Right atrium auricular region (tissue), 2 donors: Measurements from ENCODE around the gene MED15. TPM values are rescaled to one million over a fixed set of nuclear protein-coding genes. Genes with fewer than 3 reads are reported as not detected.

Source experiments
- DNase-seq: peaks from one replicate; pipeline ENCODE4 v3.0.0-alpha.2; 2019; ENCODE audit warnings: low spot score
- H3K27ac ChIP-seq, 2 donors: fragments of 200-600 bp; sonication (generic); 1 replicate in 1 of 2; 2 replicates in 1 of 2; pipeline ENCODE4 v1.5.1; 2016 to 2019
- H3K27me3 ChIP-seq, 2 donors: fragments of 200-600 bp; sonication (generic); one replicate each; pipeline versions ENCODE4 v1.5.1 to v1.6.0; 2017 to 2019
- H3K36me3 ChIP-seq: fragments of 200-600 bp; sonication (generic); one replicate; pipeline ENCODE4 v1.5.1; 2016
- H3K4me1 ChIP-seq, 2 donors: fragments of 200-600 bp; sonication (generic); one replicate each; pipeline versions ENCODE4 v1.5.1 to v1.6.0; 2017 to 2019
- H3K4me3 ChIP-seq, 2 donors: fragments of 200-600 bp; sonication (generic); 1 replicate in 1 of 2; 2 replicates in 1 of 2; pipeline ENCODE4 v1.5.1; 2017 to 2019; ENCODE audit warnings: mild to moderate bottlenecking in 1 of 2, moderate library complexity in 1 of 2
- H3K9me3 ChIP-seq, 2 donors: fragments of 200-600 bp; sonication (generic); one replicate each; pipeline ENCODE4 v1.5.1; 2019
- CTCF ChIP-seq, 2 donors: fragments of 200-600 bp; sonication (generic); IDR thresholded peaks; one replicate each; pipeline ENCODE4 v1.5.1; 2019; ENCODE audit warnings: antibody characterized with exemption in 2 of 2
- total RNA-seq, 2 donors: library from RNA; depleted of rRNA; stranded (reverse); fragments of >200 nt; gene quantifications; one replicate each; pipeline ENCODE4 v1.1.0, GENCODE V29; 2016

MED15 gene
- total RNA-seq, 2 donors from 2014 or later: 18.8 to 40.6 TPM

GRCh38 chr22:20577549-20577975 lies 70.2 kb downstream of the MED15 start:
- H3K4me3 ChIP-seq: no peak overlapping the region
- H3K9me3 ChIP-seq: no peaks in the 10 kb centered on the region
- TF ChIP-seq CTCF (IDR thresholded peaks at IDR 0.05): no peak
- no peaks in the 10 kb centered on the region for H3K27me3 ChIP-seq
- peaks cover 45% of the 10 kb centered on the region for H3K36me3 ChIP-seq
- no peak for DNase-seq
- H3K4me1 ChIP-seq: peaks cover 0 to 32% of the 10 kb centered on the region in 2 donors
- no peak overlapping the region for H3K27ac ChIP-seq

GRCh38 chr22:20578192-20578591 lies 70.8 kb downstream of the MED15 start:
- Histone ChIP-seq H3K27ac (no peak overlapping the region), H3K4me3 (no peak overlapping the region), H3K4me1 (peaks cover 0 to 32% of the 10 kb centered on the region in 2 donors), H3K36me3 (peaks cover 45% of the 10 kb centered on the region), H3K27me3 (no peaks in the 10 kb centered on the region), H3K9me3 (no peaks in the 10 kb centered on the region)
- no peak for TF ChIP-seq CTCF (IDR thresholded peaks at IDR 0.05)
- DNase-seq: no peak

GRCh38 chr22:20578707-20579106 lies 71.3 kb downstream of the MED15 start:
- H3K4me3 ChIP-seq: no peak overlapping the region
- DNase-seq: no peak
- peaks cover 45% of the 10 kb centered on the region for H3K36me3 ChIP-seq
- H3K27ac ChIP-seq: no peak overlapping the region
- no peaks in the 10 kb centered on the region for H3K27me3 ChIP-seq
- peaks cover 0 to 32% of the 10 kb centered on the region in 2 donors for H3K4me1 ChIP-seq
- TF ChIP-seq CTCF (IDR thresholded peaks at IDR 0.05): no peak
- no peaks in the 10 kb centered on the region for H3K9me3 ChIP-seq

- no peak overlapping the region for H3K4me3 ChIP-seq
- H3K27me3 ChIP-seq: no peaks in the 10 kb centered on the region
- peaks cover 0 to 32% of the 10 kb centered on the region in 2 donors for H3K4me1 ChIP-seq
- no peak for DNase-seq
- H3K36me3 ChIP-seq: peaks cover 45% of the 10 kb centered on the region
- H3K27ac ChIP-seq: no peak overlapping the region
- TF ChIP-seq CTCF (IDR thresholded peaks at IDR 0.05): no peak
- H3K9me3 ChIP-seq: no peaks in the 10 kb centered on the region
These were observed 72.1 kb downstream of the MED15 start for GRCh38 chr22:20579273-20580120.

- Histone ChIP-seq H3K36me3 (peaks cover 45% of the 10 kb centered on the region), H3K4me1 (peaks cover 0 to 32% of the 10 kb centered on the region in 2 donors), H3K9me3 (no peaks in the 10 kb centered on the region), H3K27ac (no peak overlapping the region), H3K4me3 (no peak overlapping the region), H3K27me3 (no peaks in the 10 kb centered on the region)
- no peak for DNase-seq
- no peak for TF ChIP-seq CTCF (IDR thresholded peaks at IDR 0.05)
These were observed 72.8 kb downstream of the MED15 start for GRCh38 chr22:20580179-20580578.
